Measurements from ENCODE around the gene SEMA5B.

DNA sequence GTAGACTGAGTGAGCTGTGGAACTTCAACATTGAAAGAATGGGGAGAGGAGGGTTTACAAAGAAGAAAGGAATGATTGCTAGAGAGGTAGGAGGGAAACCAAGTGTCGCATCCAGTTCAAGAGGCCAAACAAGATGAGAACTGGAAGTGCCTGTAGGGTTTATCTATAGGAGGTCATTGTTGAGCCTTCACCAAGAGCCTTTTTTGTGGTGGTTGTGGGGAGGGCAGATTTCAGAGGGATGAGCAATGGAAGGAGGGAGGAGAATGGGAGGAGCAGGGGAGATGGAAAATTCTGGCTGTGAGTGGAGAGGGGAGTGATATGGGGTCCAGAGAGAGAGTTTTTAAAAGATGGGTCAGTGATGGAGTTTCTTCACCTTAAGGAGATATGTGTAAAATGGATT, 47.8 kb upstream of the SEMA5B start:
- no peak for TF ChIP-seq POLR2AphosphoS5 (IDR thresholded peaks at IDR 0.05; ENCODE audit: low read depth)
- TF ChIP-seq, protein P1, sequence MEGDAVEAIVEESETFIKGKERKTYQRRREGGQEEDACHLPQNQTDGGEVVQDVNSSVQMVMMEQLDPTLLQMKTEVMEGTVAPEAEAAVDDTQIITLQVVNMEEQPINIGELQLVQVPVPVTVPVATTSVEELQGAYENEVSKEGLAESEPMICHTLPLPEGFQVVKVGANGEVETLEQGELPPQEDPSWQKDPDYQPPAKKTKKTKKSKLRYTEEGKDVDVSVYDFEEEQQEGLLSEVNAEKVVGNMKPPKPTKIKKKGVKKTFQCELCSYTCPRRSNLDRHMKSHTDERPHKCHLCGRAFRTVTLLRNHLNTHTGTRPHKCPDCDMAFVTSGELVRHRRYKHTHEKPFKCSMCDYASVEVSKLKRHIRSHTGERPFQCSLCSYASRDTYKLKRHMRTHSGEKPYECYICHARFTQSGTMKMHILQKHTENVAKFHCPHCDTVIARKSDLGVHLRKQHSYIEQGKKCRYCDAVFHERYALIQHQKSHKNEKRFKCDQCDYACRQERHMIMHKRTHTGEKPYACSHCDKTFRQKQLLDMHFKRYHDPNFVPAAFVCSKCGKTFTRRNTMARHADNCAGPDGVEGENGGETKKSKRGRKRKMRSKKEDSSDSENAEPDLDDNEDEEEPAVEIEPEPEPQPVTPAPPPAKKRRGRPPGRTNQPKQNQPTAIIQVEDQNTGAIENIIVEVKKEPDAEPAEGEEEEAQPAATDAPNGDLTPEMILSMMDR (IDR thresholded peaks at IDR 0.05; ENCODE audit: insufficient read depth, low read length): no peak

Data from HL-60 (cell line).